T-helper 2 cell treated with Interferon-gamma antibody and Interleukin-4, amounts not matched to agents 5 μg/mL and 100 μg/mL, for 36 hours (primary cell): Measurements from ENCODE around the gene CSNK1D.

Experiments used
- DNase-seq: peaks from one replicate; pipeline ENCODE4 v3.0.0; 2021; ENCODE audit warnings: low spot score
- H3K27ac Mint-ChIP-seq: one replicate; pipeline ENCODE4 v1.8.0; 2021; ENCODE audit warnings: mild to moderate bottlenecking, mixed read lengths
- H3K27me3 Mint-ChIP-seq: one replicate; pipeline ENCODE4 v1.8.0; 2021; ENCODE audit warnings: low read depth, mixed read lengths
- H3K36me3 Mint-ChIP-seq: one replicate; pipeline ENCODE4 v1.8.0; 2021; ENCODE audit warnings: low read depth, mixed read lengths
- H3K4me1 Mint-ChIP-seq: one replicate; pipeline ENCODE4 v1.8.0; 2021; ENCODE audit warnings: low read depth, mixed read lengths
- H3K4me3 Mint-ChIP-seq: one replicate; pipeline ENCODE4 v1.8.0; 2022; ENCODE audit warnings: mild to moderate bottlenecking, moderate library complexity, mixed read lengths
- H3K9me3 Mint-ChIP-seq: one replicate; pipeline ENCODE4 v1.8.0; 2021; ENCODE audit warnings: mixed read lengths

The CSNK1D gene

DNA sequence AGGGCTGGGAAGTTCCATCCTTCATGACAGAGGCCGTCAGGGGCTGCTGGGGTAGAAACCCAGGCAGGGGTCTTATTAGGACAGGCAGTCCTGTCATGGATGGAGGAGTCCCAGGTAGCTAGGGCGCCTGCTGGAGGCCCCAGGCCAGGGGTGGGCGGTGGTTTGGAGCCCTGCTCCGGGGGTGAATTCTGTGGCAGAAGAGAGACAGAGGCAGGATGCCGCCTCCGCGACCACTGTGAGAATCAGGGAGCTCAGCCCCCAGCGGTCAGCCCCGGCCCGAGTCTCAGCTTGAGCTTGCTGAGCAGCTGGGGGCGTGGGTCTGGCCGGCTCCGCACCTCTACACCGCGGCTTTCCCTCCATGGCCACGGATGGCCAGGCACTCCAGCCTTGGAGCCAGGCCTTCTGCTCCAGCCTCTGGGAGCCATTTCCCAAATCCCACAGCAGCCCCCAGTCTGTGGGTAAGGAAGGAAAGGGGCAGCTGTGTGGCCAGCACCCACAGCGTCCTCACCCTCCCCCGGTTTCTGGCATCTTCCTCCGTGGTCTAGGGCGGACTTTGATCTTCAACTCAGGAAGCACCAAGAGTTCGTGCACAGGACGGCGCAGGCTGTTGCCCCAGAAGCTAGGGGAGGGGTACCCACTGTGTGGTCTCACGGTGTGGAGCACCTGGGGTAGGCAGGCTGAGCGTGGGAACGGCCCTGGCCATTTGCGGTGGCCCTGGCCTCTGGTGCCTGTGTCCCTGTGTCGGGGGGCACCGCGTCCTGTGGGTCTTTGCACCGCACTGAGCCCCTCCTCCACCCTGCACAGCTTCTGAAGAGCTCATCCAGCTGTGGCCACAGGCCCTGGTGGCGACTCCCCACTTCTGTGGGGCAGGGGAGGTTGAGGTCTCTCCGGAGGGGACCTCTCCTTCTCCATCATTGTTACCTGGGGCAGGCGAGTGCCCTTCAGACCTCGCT, 29.8 kb upstream of the CSNK1D start:
- H3K36me3 Mint-ChIP-seq, result no peaks in the 10 kb centered on the region
- no peaks in the 10 kb centered on the region for H3K9me3 Mint-ChIP-seq
- no peak for DNase-seq
- peaks cover 56% of the 10 kb centered on the region for H3K4me1 Mint-ChIP-seq
- peak overlapping the region; percentile 81 for H3K4me3 Mint-ChIP-seq
- no peaks in the 10 kb centered on the region for H3K27me3 Mint-ChIP-seq
- peak overlapping the region; percentile 75 for H3K27ac Mint-ChIP-seq

DNA sequence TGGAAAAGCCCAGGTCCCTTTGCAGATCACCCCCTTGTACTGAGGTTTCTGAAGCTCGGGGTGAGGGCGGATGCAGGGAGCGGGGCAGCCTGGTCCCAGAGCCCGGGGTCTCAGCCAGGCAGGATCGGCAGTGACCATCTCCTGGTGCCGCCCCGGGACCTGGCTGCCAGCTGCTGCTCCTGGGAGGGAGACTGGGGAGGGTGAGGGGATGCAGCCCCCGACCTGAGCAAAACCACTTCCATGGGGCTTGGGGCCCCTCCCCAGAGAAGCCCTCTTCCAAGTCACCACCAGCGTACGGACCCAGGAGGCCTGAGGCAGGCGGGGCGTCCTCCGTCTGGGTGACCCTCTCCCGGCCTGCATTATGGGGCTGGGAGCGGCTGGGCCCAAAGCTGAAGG, 29.1 kb upstream of the CSNK1D start:
- H3K27me3 Mint-ChIP-seq, result no peaks in the 10 kb centered on the region
- H3K4me3 Mint-ChIP-seq, result peak overlapping the region; percentile 81
- H3K27ac Mint-ChIP-seq, result peak overlapping the region; percentile 87
- no peaks in the 10 kb centered on the region for H3K9me3 Mint-ChIP-seq
- H3K4me1 Mint-ChIP-seq, result peaks cover 57% of the 10 kb centered on the region
- H3K36me3 Mint-ChIP-seq, result no peaks in the 10 kb centered on the region
- DNase-seq, result no peak

DNA sequence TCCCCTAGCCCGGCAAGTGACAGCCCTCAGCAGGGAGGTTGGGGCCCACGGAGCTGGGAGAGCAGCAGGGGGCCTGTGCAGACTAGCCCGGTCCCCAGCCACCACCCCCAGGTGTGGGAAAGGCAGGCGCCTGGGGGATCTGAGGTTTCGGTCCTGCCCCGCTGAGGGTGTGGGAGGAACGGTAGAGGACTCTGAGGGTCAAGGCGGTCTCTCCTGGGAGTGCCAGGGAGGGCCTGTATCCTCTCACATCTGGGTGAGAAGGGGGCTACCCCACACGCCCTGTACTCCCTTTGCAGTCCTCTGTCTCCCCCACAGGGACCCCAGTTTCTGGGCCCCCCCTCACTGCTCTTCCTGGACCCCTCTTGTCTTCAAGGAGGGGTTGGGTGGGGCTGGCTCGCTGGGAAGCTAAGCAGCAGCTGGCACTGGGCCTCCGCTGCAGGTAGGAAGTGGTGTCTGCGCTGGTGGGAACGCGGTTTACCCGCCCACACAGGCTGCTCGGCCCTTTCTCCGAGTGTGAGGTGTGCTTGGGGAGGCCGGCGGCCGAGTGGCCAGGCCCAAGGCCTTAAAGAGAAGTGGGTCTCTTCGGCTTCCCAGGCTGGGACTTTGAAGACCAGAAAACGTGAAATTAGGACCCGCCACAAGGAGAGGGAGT, 28.5 kb upstream of the CSNK1D start:
- Mint-ChIP-seq H3K4me1 (peaks cover 63% of the 10 kb centered on the region), H3K9me3 (no peaks in the 10 kb centered on the region), H3K27ac (peak overlapping the region; percentile 87), H3K4me3 (peak overlapping the region; percentile 81), H3K27me3 (no peaks in the 10 kb centered on the region), H3K36me3 (no peaks in the 10 kb centered on the region)
- peak; percentile 75 for DNase-seq

DNA sequence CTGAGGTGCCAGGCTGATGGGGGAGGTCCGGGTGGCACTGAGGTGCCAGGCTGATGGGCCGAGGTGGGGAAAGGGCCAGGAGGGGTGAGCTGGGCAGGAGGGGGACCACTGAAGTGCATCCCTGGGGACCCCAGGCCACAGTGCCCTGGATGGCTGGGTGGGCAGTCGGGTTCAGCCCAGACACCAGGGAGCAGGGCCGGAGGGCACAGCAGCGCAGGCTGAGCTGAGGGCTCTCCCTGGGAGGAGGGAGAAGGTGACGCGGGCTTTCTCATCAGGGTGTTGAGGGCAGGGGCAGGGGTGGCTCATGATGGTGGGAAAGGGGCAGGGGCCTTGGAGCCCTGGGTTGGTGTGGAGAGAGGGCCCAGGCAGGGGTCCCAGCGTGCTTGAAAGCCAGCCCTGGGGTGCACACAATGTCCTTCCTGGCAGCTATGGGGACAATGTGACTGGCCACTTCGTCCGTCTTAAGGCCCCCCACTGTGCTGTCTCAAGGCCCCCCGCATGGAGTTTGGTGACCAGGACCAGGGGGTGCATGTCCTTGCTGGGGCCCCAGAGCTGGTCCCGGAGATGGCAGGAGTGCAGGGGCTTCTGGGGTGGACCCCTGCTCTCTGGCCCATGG, 27.9 kb upstream of the CSNK1D start:
- Mint-ChIP-seq H3K4me3 (peak overlapping the region; percentile 81), H3K4me1 (peaks cover 64% of the 10 kb centered on the region), H3K36me3 (no peaks in the 10 kb centered on the region)

DNA sequence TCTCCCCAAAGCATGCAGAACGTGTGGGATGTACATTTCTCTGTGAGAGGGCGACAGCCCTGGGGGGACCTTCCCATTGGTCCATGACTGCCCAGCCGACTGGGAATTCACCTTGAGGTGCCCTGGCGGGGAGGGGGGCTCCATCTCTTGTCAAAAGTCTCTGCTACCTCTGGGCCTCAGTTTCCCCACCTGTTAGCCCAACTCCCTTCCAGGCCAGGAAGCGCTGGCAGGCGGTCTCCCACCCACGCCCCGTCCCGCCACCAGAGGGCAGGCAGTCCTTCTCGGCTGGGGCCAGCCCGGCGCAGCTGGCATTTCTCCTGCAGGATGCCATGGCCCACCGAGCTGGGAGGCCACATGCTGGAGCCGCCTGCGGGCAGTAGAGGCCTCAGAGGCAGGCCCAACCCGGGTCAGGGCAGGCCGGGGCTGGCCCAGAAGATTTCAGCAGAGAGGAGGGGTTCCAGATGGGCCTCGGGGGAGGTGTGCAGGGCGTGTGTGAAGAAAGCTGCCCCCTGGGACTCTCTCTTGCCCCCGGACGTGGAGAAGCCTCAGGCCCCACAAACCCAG, 27.3 kb upstream of the CSNK1D start:
- peak; percentile 52 for DNase-seq
- Mint-ChIP-seq H3K4me3 (peak overlapping the region; percentile 34), H3K27ac (peak overlapping the region; percentile 100), H3K36me3 (no peaks in the 10 kb centered on the region), H3K4me1 (peaks cover 63% of the 10 kb centered on the region), H3K9me3 (no peaks in the 10 kb centered on the region), H3K27me3 (no peaks in the 10 kb centered on the region)

More for the DNA sequence above, 27.9 kb upstream of the CSNK1D start:
- H3K9me3 Mint-ChIP-seq, result no peaks in the 10 kb centered on the region
- peak overlapping the region; percentile 87 for H3K27ac Mint-ChIP-seq
- H3K27me3 Mint-ChIP-seq, result no peaks in the 10 kb centered on the region
- no peak for DNase-seq

DNA sequence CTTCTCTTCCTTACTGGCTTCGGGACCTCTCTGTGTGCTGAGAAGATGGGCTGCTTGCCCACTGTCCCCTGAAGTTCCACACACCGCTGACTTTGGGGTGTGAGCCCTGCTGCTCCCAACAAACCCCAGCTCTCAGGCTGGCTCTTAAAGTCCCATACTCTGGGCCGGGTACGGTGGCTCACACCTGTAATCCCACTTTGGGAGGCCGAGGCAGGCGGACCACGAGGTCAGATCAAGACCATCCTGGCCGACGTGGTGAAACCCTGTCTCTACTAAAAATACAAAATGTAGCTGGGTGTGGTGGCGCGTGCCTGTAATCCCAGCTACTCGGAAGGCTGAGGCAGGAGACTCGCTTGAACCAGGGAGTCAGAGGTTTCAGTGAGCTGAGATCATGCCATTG, 26.7 kb upstream of the CSNK1D start:
- Mint-ChIP-seq H3K27me3 (no peaks in the 10 kb centered on the region), H3K4me1 (peaks cover 62% of the 10 kb centered on the region), H3K36me3 (no peaks in the 10 kb centered on the region), H3K9me3 (no peaks in the 10 kb centered on the region), H3K27ac (peak overlapping the region; percentile 100), H3K4me3 (peak overlapping the region; percentile 97)
- DNase-seq, result no peak

DNA sequence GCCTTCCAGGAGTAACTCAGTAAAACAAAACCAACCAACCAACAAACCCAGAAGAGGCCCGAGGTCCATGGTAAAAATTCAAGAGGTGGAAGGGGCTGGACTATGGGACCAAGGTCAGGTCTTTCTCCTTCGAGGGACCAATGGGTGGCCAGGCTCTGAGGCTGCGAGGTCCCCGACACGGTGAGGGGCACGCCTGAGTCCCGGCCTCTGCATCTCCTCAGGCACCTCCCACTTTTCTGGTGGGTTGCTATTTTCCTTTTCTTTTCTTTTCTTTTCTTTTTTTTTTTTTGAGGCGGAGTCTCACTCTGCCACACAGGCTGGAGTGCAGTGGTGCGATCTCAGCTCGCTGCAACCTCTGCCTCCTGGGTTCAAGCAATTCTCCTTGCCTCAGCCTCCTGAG, 26.0 kb upstream of the CSNK1D start:
- Mint-ChIP-seq H3K36me3 (no peaks in the 10 kb centered on the region), H3K4me1 (peaks cover 66% of the 10 kb centered on the region), H3K27ac (peak overlapping the region; percentile 100), H3K9me3 (no peaks in the 10 kb centered on the region), H3K27me3 (no peaks in the 10 kb centered on the region), H3K4me3 (peak overlapping the region; percentile 97)
- DNase-seq, result peak; percentile 55

DNA sequence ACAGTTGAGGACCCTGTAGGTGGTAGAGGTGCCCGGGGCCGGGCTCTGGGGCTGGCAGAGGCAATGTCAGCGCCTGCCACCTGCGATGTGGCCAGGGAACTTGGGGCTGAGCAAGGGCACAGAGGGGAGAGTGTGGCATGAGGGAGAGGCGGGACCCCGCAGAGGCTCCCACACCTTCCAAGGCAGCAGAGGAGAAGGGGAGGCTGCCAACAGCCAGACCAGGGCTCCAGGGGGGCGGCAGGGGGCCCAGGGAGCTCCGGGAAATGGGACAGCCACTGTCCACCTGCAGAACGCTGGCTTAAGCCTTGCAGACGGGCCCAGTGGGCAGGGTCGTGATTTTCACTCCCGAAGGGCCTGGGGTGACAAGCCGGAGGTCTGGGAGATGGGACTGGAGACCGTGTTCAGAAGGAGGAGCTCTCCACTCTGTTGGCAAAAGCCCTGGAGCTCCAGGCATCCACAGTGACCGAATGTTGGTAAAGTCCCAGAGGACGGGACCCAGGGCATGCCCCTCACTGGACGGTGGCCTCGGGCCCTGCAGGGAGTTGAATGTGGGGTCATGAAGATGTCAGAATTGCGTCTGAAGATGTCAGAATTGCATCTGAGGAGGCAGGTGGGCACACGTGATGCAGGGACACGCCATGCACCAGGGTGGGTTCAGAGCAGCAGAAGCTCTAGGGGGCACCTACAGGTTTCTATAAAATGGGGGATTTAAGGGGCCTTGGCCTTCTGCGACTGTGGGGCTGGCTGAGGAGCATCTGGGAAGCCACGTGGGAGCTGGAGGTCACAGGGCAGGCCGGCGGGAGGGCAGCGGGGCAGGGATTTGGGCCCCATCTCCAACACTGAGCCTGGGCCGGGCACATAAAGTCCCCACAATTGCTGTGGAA, 25.3 kb upstream of the CSNK1D start:
- no peaks in the 10 kb centered on the region for H3K27me3 Mint-ChIP-seq
- peaks cover 71% of the 10 kb centered on the region for H3K4me1 Mint-ChIP-seq
- H3K9me3 Mint-ChIP-seq, result no peaks in the 10 kb centered on the region
- H3K4me3 Mint-ChIP-seq, result peak overlapping the region; percentile 97
- H3K27ac Mint-ChIP-seq, result peak overlapping the region; percentile 100
- DNase-seq, result no peak
- H3K36me3 Mint-ChIP-seq, result peaks cover 2% of the 10 kb centered on the region

DNA sequence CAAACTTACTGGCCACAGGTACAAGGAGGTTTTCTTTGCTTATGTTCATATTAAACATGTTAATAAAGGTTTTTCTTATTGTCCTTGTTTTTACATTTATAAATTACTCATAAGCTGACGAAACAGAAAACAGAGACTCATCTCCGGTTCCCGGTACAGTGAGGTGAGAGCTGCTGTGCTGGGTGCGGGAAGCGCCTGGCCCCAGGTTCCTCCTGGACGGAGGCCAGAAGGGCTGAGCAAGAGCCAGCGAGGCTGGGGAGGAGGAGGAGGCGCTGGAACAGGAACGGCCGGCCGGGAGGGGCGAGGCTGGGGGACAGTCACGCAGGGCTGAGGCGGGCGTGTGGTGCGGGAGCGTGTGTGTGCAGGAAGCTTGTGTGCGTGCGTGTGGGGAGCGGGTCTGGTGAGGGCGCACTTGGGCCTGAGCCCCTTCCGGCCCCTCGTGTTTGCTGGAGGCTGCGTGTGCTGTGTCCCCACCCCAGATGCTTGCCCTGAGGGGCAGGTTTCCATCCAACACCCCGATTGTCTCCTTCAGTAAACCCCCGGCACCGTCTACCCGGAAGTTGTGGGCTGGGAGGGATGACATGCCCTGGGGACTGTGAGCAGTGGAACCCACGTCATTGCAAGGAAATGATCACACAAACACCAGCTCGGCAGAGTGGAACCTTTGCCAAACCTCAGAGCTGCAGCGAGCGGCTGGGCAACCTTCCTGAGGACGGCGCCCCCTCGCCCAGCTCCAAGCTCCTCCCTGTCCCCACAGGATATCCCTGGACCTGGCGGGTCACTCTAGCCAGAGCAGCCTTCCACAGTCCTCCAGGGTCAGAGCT, 24.4 kb upstream of the CSNK1D start:
- peak overlapping the region; percentile 100 for H3K27ac Mint-ChIP-seq

DNA sequence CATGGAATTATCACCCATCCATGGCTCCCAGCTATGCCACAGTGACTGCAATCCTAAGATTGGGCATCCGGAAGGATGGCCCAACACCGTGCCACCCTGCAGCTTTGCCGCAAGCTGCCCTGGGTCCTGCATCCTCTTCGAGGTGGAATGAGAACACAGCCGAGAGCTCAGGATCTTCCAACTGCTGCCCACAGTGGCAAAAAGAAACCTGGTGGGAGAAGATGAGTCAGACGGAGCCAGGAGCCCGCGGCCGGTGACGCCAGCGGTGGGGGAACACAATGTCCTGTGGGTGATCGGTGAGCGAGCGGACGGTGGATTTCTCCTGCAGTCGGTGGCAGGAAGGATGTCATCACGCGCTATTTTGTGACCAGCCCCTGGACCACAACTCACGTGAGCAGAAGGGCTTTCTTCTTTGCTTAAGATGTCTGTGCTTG, 23.8 kb upstream of the CSNK1D start:
- H3K4me1 Mint-ChIP-seq, result peaks cover 64% of the 10 kb centered on the region
- H3K27me3 Mint-ChIP-seq, result no peaks in the 10 kb centered on the region
- peak overlapping the region; percentile 97 for H3K4me3 Mint-ChIP-seq
- peak; percentile 94 for DNase-seq
- H3K36me3 Mint-ChIP-seq, result peaks cover 2% of the 10 kb centered on the region
- H3K9me3 Mint-ChIP-seq, result no peaks in the 10 kb centered on the region
- peak overlapping the region; percentile 100 for H3K27ac Mint-ChIP-seq

More for the DNA sequence above, 24.4 kb upstream of the CSNK1D start:
- Mint-ChIP-seq H3K27me3 (no peaks in the 10 kb centered on the region), H3K4me1 (peaks cover 66% of the 10 kb centered on the region), H3K4me3 (peak overlapping the region; percentile 97), H3K9me3 (no peaks in the 10 kb centered on the region), H3K36me3 (peaks cover 2% of the 10 kb centered on the region)
- peak; percentile 92 for DNase-seq

DNA sequence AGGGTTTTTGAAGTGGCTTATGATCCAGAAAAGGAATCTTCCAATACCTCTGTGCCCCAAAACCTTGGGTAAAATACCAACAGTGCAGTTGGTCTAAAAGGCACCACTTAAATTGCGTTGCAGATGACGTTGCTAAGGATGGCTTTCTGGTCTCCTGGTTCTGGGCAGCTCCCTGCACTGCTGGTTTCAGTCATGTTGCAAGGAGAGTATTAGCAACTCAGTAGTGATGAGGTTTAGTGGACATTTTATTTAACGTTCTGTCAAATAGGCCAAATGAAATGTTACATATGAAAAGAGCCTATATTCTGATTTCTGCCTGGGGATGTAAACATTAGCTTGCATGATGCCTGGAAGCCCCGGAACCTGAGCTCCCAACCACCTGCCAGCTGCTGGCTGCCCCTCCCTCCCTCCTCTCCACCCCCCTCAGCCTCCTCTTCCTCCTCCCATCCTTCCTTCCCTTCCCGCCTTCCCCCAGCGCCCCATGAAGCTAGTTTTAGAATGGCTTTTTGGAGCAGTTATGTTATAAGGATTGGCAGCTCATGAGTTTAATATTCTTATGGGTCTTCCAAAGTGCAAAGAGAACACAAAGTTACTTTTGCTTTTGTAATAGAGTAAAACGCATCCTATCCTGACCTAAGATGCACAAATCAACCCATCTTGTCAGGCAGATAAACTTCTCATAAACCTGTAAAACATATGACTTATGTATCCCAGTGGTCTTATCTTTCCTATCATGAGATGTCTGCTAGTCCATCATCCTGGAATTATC, 23.2 kb upstream of the CSNK1D start:
- Mint-ChIP-seq H3K4me3 (peak overlapping the region; percentile 97), H3K27ac (peak overlapping the region; percentile 100), H3K36me3 (peaks cover 2% of the 10 kb centered on the region), H3K9me3 (no peaks in the 10 kb centered on the region), H3K4me1 (peaks cover 59% of the 10 kb centered on the region), H3K27me3 (no peaks in the 10 kb centered on the region)
- no peak for DNase-seq

DNA sequence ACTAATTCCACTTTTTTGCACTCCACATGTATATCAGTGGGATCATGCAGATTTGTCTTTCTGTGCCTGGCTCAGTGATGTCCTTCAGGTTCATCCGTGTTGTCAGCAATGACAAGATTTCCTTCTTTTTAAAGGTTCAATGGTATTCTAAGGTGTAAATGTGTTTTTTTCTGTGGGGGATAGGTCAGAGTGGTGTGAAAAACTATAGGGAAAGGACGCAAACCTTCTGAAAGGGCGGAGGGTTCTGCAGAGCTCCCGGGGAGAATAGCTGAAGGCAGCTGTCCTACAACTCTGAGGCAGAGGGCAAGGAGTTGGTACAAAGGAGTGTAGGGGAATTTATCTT, 21.9 kb upstream of the CSNK1D start:
- Mint-ChIP-seq H3K4me3 (peak overlapping the region; percentile 10), H3K36me3 (peaks cover 2% of the 10 kb centered on the region), H3K27me3 (no peaks in the 10 kb centered on the region), H3K9me3 (no peaks in the 10 kb centered on the region), H3K27ac (peak overlapping the region; percentile 78), H3K4me1 (peaks cover 54% of the 10 kb centered on the region)
- no peak for DNase-seq
